ENCODE results near the gene ABCC10. TPM values are rescaled to one million over a fixed set of nuclear protein-coding genes. Genes with fewer than 3 reads are reported as not detected.

ABCC10 gene
- total and polyA plus RNA-seq, 7 donors = 7.8 to 11.0 (median 9.8) TPM

DNA sequence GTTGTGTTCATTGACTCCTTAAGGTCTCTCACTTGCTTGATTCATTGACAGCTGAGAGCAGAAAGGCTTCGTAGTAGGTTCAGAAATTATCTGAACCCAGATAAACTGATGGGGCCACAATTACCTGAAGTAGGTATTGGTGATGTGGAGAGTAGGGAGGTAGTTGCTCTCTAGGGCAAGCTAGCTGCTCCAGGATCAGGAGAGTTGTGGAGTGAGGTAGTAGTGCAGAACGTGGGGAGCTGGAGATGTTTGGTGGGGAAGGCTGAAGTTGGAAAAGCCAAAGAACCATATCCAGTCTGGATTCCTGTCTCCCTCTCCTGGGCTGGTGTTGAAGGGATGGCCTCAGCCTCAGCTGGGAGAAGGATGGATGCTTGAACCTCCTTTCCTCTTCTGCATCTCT is 65.9 kb downstream of the ABCC10 start:
- ATAC-seq (no peak), DNase-seq (no peak)
- TF ChIP-seq CTCF (IDR thresholded peaks at IDR 0.05) = no peak
- no peaks in the 10 kb centered on the region for H3K27me3 ChIP-seq (ENCODE audit: insufficient read depth in 3 of 3, low read length in 2 of 3)
- 88 to 94% (median 90%) methylated on average over 2 of the region's 2 CpGs for WGBS, 3 donors
- intact Hi-C loops (cut with DNase I) = no loop called here
- H3K27ac ChIP-seq = no peak overlapping the region
- no peaks in the 10 kb centered on the region for H3K9me3 ChIP-seq
- H3K4me3 ChIP-seq = no peak overlapping the region
- H3K36me3 ChIP-seq (ENCODE audit: insufficient read depth in 1 of 2, low read depth in 1 of 2) = peaks cover 0 to 17% of the 10 kb centered on the region in 2 donors
- peaks cover 25% of the 10 kb centered on the region for H3K4me1 ChIP-seq

GRCh38 chr6:43493833-43494232 is 66.5 kb downstream of the ABCC10 start:
- Histone ChIP-seq H3K36me3 (ENCODE audit: insufficient read depth in 1 of 2, low read depth in 1 of 2) (peaks cover 0 to 23% of the 10 kb centered on the region in 2 donors), H3K4me1 (peaks cover 25% of the 10 kb centered on the region), H3K27ac (no peak overlapping the region), H3K4me3 (no peak overlapping the region), H3K27me3 (ENCODE audit: insufficient read depth in 3 of 3, low read length in 2 of 3) (no peaks in the 10 kb centered on the region), H3K9me3 (no peaks in the 10 kb centered on the region)
- DNase-seq (no peak), ATAC-seq (no peak)
- 90 to 96% (median 90%) methylated on average over 7 of the region's 7 CpGs for WGBS, 3 donors
- intact Hi-C loops (cut with DNase I) = no loop called here
- no peak for TF ChIP-seq CTCF (IDR thresholded peaks at IDR 0.05)

DNA sequence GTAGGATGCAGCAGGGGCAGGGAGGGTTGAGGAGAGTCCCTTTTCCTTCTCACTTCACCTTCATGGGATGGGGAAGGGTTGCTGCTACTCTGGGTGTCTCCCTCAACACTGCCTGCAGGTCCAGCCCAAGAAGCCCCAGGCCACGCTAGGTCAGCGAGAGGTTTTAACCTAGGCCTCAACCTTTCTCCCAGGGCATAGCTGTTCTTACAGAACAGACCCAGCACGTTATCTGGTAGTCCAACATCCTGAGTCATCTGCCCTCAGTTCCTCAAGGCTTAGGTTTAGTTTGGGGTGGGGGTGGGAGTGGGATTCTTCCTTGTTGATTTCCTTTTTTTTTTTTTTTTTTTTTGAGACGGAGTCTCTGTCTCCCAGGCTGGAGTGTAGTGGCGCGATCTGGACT is 67.0 kb downstream of the ABCC10 start:
- H3K4me1 ChIP-seq = peaks cover 25% of the 10 kb centered on the region
- peaks cover 0 to 28% of the 10 kb centered on the region in 2 donors for H3K36me3 ChIP-seq (ENCODE audit: insufficient read depth in 1 of 2, low read depth in 1 of 2)
- WGBS, 3 donors = 95 to 97% (median 96%) methylated on average over 6 of the region's 6 CpGs
- no peaks in the 10 kb centered on the region for H3K9me3 ChIP-seq
- no peaks in the 10 kb centered on the region for H3K27me3 ChIP-seq (ENCODE audit: insufficient read depth in 3 of 3, low read length in 2 of 3)
- DNase-seq (no peak), ATAC-seq (no peak)
- H3K4me3 ChIP-seq = no peak overlapping the region
- intact Hi-C loops (cut with DNase I) = no loop called here
- no peak for TF ChIP-seq CTCF (IDR thresholded peaks at IDR 0.05)
- H3K27ac ChIP-seq = no peak overlapping the region

GRCh38 chr6:43494766-43495165 is 67.4 kb downstream of the ABCC10 start:
- 95 to 99% (median 98%) methylated on average over 4 of the region's 4 CpGs for WGBS, 3 donors
- Histone ChIP-seq H3K27ac (no peak overlapping the region), H3K27me3 (ENCODE audit: insufficient read depth in 3 of 3, low read length in 2 of 3) (no peaks in the 10 kb centered on the region), H3K4me3 (no peak overlapping the region), H3K4me1 (peaks cover 25% of the 10 kb centered on the region), H3K9me3 (no peaks in the 10 kb centered on the region), H3K36me3 (ENCODE audit: insufficient read depth in 1 of 2, low read depth in 1 of 2) (peaks cover 0 to 33% of the 10 kb centered on the region in 2 donors)
- ATAC-seq (no peak), DNase-seq (no peak)
- TF ChIP-seq CTCF (IDR thresholded peaks at IDR 0.05) = no peak
- intact Hi-C loops (cut with DNase I) = no loop called here

GRCh38 chr6:43495409-43495941 is 68.1 kb downstream of the ABCC10 start:
- TF ChIP-seq CTCF (IDR thresholded peaks at IDR 0.05) = no peak
- no peak overlapping the region for H3K27ac ChIP-seq
- intact Hi-C loops (cut with DNase I) = no loop called here

More at GRCh38 chr6:43495409-43495941, 68.1 kb downstream of the ABCC10 start:
- ATAC-seq = no peak
- no peak for DNase-seq
- H3K4me1 ChIP-seq = peaks cover 25% of the 10 kb centered on the region
- H3K4me3 ChIP-seq = no peak overlapping the region
- no peaks in the 10 kb centered on the region for H3K9me3 ChIP-seq
- peaks cover 0 to 40% of the 10 kb centered on the region in 2 donors for H3K36me3 ChIP-seq (ENCODE audit: insufficient read depth in 1 of 2, low read depth in 1 of 2)
- 82 to 84% (median 83%) methylated on average over 4 of the region's 4 CpGs for WGBS, 3 donors
- no peaks in the 10 kb centered on the region for H3K27me3 ChIP-seq (ENCODE audit: insufficient read depth in 3 of 3, low read length in 2 of 3)
